Measurements from ENCODE around the gene SERPINB1.

Gene SERPINB1

GRCh38 chr6:2786269-2786668 lies 55.4 kb downstream of the SERPINB1 start:
- no peak overlapping the region for H3K4me3 ChIP-seq (ENCODE audit: low read length)
- peaks cover 18% of the 10 kb centered on the region for H3K4me1 ChIP-seq (ENCODE audit: control insufficient read depth, insufficient read depth, low read length)
- H3K36me3 ChIP-seq (ENCODE audit: control insufficient read depth, insufficient read depth, low read length, severe bottlenecking): peaks cover 19% of the 10 kb centered on the region
- no peaks in the 10 kb centered on the region for H3K9me3 ChIP-seq (ENCODE audit: control insufficient read depth, low read length)
- no peaks in the 10 kb centered on the region for H3K27me3 ChIP-seq (replicated peaks; ENCODE audit: control insufficient read depth, insufficient read depth, low read length)
- H3K9ac ChIP-seq (ENCODE audit: low read length): no peak overlapping the region
- no peak for DNase-seq (ENCODE audit: low read depth)

- Histone ChIP-seq H3K4me1 (ENCODE audit: control insufficient read depth, insufficient read depth, low read length) (peaks cover 8% of the 10 kb centered on the region), H3K9me3 (ENCODE audit: control insufficient read depth, low read length) (no peaks in the 10 kb centered on the region), H3K27me3 (replicated peaks; ENCODE audit: control insufficient read depth, insufficient read depth, low read length) (no peaks in the 10 kb centered on the region), H3K36me3 (ENCODE audit: control insufficient read depth, insufficient read depth, low read length, severe bottlenecking) (peaks cover 33% of the 10 kb centered on the region), H3K9ac (ENCODE audit: low read length) (no peak overlapping the region), H3K4me3 (ENCODE audit: low read length) (no peak overlapping the region)
- no peak for DNase-seq (ENCODE audit: low read depth)
Measured at GRCh38 chr6:2784930-2785329, 56.7 kb downstream of the SERPINB1 start.

GRCh38 chr6:2784061-2784460 lies 57.6 kb downstream of the SERPINB1 start:
- no peaks in the 10 kb centered on the region for H3K27me3 ChIP-seq (replicated peaks; ENCODE audit: control insufficient read depth, insufficient read depth, low read length)
- no peak overlapping the region for H3K4me3 ChIP-seq (ENCODE audit: low read length)
- no peak for DNase-seq (ENCODE audit: low read depth)
- H3K9ac ChIP-seq (ENCODE audit: low read length): no peak overlapping the region
- H3K4me1 ChIP-seq (ENCODE audit: control insufficient read depth, insufficient read depth, low read length): peaks cover 3% of the 10 kb centered on the region
- peaks cover 41% of the 10 kb centered on the region for H3K36me3 ChIP-seq (ENCODE audit: control insufficient read depth, insufficient read depth, low read length, severe bottlenecking)
- H3K9me3 ChIP-seq (ENCODE audit: control insufficient read depth, low read length): no peaks in the 10 kb centered on the region

GRCh38 chr6:2783188-2783963 lies 58.3 kb downstream of the SERPINB1 start:
- Histone ChIP-seq H3K36me3 (ENCODE audit: control insufficient read depth, insufficient read depth, low read length, severe bottlenecking) (peaks cover 45% of the 10 kb centered on the region), H3K4me3 (ENCODE audit: low read length) (no peak overlapping the region)

GRCh38 chr6:2782825-2783187 lies 58.9 kb downstream of the SERPINB1 start:
- peaks cover 45% of the 10 kb centered on the region for H3K36me3 ChIP-seq (ENCODE audit: control insufficient read depth, insufficient read depth, low read length, severe bottlenecking)
- no peaks in the 10 kb centered on the region for H3K4me1 ChIP-seq (ENCODE audit: control insufficient read depth, insufficient read depth, low read length)
- H3K9me3 ChIP-seq (ENCODE audit: control insufficient read depth, low read length): no peaks in the 10 kb centered on the region
- no peak overlapping the region for H3K9ac ChIP-seq (ENCODE audit: low read length)
- H3K27me3 ChIP-seq (replicated peaks; ENCODE audit: control insufficient read depth, insufficient read depth, low read length): no peaks in the 10 kb centered on the region
- no peak overlapping the region for H3K4me3 ChIP-seq (ENCODE audit: low read length)
- no peak for DNase-seq (ENCODE audit: low read depth)

More at GRCh38 chr6:2783188-2783963, 58.3 kb downstream of the SERPINB1 start:
- DNase-seq (ENCODE audit: low read depth): no peak
- H3K9me3 ChIP-seq (ENCODE audit: control insufficient read depth, low read length): no peaks in the 10 kb centered on the region
- H3K4me1 ChIP-seq (ENCODE audit: control insufficient read depth, insufficient read depth, low read length): no peaks in the 10 kb centered on the region
- no peak overlapping the region for H3K9ac ChIP-seq (ENCODE audit: low read length)
- no peaks in the 10 kb centered on the region for H3K27me3 ChIP-seq (replicated peaks; ENCODE audit: control insufficient read depth, insufficient read depth, low read length)

- Histone ChIP-seq H3K9me3 (ENCODE audit: control insufficient read depth, low read length) (no peaks in the 10 kb centered on the region), H3K9ac (ENCODE audit: low read length) (no peak overlapping the region), H3K4me1 (ENCODE audit: control insufficient read depth, insufficient read depth, low read length) (no peaks in the 10 kb centered on the region), H3K4me3 (ENCODE audit: low read length) (no peak overlapping the region), H3K27me3 (replicated peaks; ENCODE audit: control insufficient read depth, insufficient read depth, low read length) (no peaks in the 10 kb centered on the region), H3K36me3 (ENCODE audit: control insufficient read depth, insufficient read depth, low read length, severe bottlenecking) (peaks cover 45% of the 10 kb centered on the region)
- DNase-seq (ENCODE audit: low read depth): no peak
Measured at GRCh38 chr6:2782356-2782708, 59.3 kb downstream of the SERPINB1 start.
